ENCODE data around the gene SIRPB2.
A peak's percentile ranks its signal among the peaks of the same experiment; 100 is the strongest.

The SIRPB2 gene

GRCh38 chr20:1472556-1473245 is 18.5 kb downstream of the SIRPB2 start:
- DNase-seq (ENCODE audit: low read depth in 3 of 3, low spot score in 1 of 3), result no peak

- no peak for DNase-seq (ENCODE audit: low read depth in 3 of 3, low spot score in 1 of 3)
Measured at GRCh38 chr20:1471242-1471641, 20.0 kb downstream of the SIRPB2 start.

GRCh38 chr20:1469925-1470571 is 21.2 kb downstream of the SIRPB2 start:
- DNase-seq (ENCODE audit: low read depth in 3 of 3, low spot score in 1 of 3), result no peak

- DNase-seq (ENCODE audit: low read depth in 3 of 3, low spot score in 1 of 3), result no peak
Measured at GRCh38 chr20:1469306-1469905, 21.8 kb downstream of the SIRPB2 start.

- no peak for DNase-seq (ENCODE audit: low read depth in 3 of 3, low spot score in 1 of 3)
Measured at GRCh38 chr20:1468117-1468624, 23.0 kb downstream of the SIRPB2 start.

GRCh38 chr20:1467355-1468116 is 23.7 kb downstream of the SIRPB2 start:
- DNase-seq (ENCODE audit: low read depth in 3 of 3, low spot score in 1 of 3), result no peak

GRCh38 chr20:1467082-1467354 is 24.2 kb downstream of the SIRPB2 start:
- no peak for DNase-seq (ENCODE audit: low read depth in 3 of 3, low spot score in 1 of 3)

GRCh38 chr20:1466211-1467081 is 24.8 kb downstream of the SIRPB2 start, which contains the start of gene NSFL1C:
Gene NSFL1C, minus strand, starts transcription at chr20:1466849. Its CDS starts 25 bp downstream, at chr20:1466824.
- peak; percentile 93 to 98 (median 95) for DNase-seq (ENCODE audit: low read depth in 3 of 3, low spot score in 1 of 3)

- DNase-seq (ENCODE audit: low read depth in 3 of 3, low spot score in 1 of 3), result no peak
Measured at GRCh38 chr20:1465470-1466210, 25.6 kb downstream of the SIRPB2 start.

GRCh38 chr20:1463971-1464570 is 27.1 kb downstream of the SIRPB2 start:
- no peak for DNase-seq (ENCODE audit: low read depth in 3 of 3, low spot score in 1 of 3)

- no peak for DNase-seq (ENCODE audit: low read depth in 3 of 3, low spot score in 1 of 3)
Measured at GRCh38 chr20:1462834-1463233, 28.4 kb downstream of the SIRPB2 start.

- DNase-seq (ENCODE audit: low read depth in 3 of 3, low spot score in 1 of 3), result no peak
Measured at GRCh38 chr20:1462001-1462400, 29.2 kb downstream of the SIRPB2 start.

GRCh38 chr20:1460275-1460674 is 30.9 kb downstream of the SIRPB2 start:
- no peak for DNase-seq (ENCODE audit: low read depth in 3 of 3, low spot score in 1 of 3)

GRCh38 chr20:1457992-1458391 is 33.2 kb downstream of the SIRPB2 start:
- no peak for DNase-seq (ENCODE audit: low read depth in 3 of 3, low spot score in 1 of 3)

GRCh38 chr20:1456300-1456699 is 34.9 kb downstream of the SIRPB2 start:
- DNase-seq (ENCODE audit: low read depth in 3 of 3, low spot score in 1 of 3), result no peak

- DNase-seq (ENCODE audit: low read depth in 3 of 3, low spot score in 1 of 3), result no peak
Measured at GRCh38 chr20:1450926-1451491, 40.2 kb downstream of the SIRPB2 start.

GRCh38 chr20:1449370-1449769 is 41.9 kb downstream of the SIRPB2 start:
- no peak for DNase-seq (ENCODE audit: low read depth in 3 of 3, low spot score in 1 of 3)

GRCh38 chr20:1448081-1448620 is 43.1 kb downstream of the SIRPB2 start:
- no peak for DNase-seq (ENCODE audit: low read depth in 3 of 3, low spot score in 1 of 3)

- no peak for DNase-seq (ENCODE audit: low read depth in 3 of 3, low spot score in 1 of 3)
Measured at GRCh38 chr20:1446536-1446935, 44.7 kb downstream of the SIRPB2 start.
